IMR-90 (cell line): ENCODE measurements around the gene HPSE2. TPM values are rescaled to one million over a fixed set of nuclear protein-coding genes. Genes with fewer than 3 reads are reported as not detected.

Experiments
- ATAC-seq: fragments of 200-7000 bp; cut with Tn5 transposase; 2 replicates; pipeline ENCODE4 v1.9.1; 2020; ENCODE audit warnings: low read depth, mild to moderate bottlenecking, moderate library complexity
- BruUV-seq: library from RNA; stranded (reverse); fragments of 400-500 nt; replicated peaks from 2 replicates; lab custom pipeline; 2021; lab: Mats Ljungman, UMichigan
- CTCF ChIA-PET: fragments of 300-600 bp; formaldehyde crosslinking; extraction: SDS; loops from one replicate; lab custom pipeline; 2021; ENCODE audit warnings: antibody characterized with exemption; lab: Yijun Ruan, JAX
- POLR2A ChIA-PET: fragments of 300-600 bp; sonication (Branson Sonifier 250); formaldehyde crosslinking; loops from one replicate; lab custom pipeline; 2022; ENCODE audit warnings: antibody characterized with exemption; ENCODE audit not compliant: unreplicated experiment; lab: Charles Lee
- DNase-seq: peaks from one replicate; pipeline ENCODE4 v3.0.0; 2013
- H2AFZ ChIP-seq: replicated peaks from 2 replicates; pipeline ENCODE3; 2013; ENCODE audit warnings: low read length, mild to moderate bottlenecking; ENCODE audit not compliant: poor library complexity
- H2AK5ac ChIP-seq: 2 replicates; pipeline ENCODE4 v1.6.1; 2013; ENCODE audit warnings: low read depth, low read length, inconsistent platforms
- H2AK9ac ChIP-seq: replicated peaks from 2 replicates; pipeline ENCODE3; 2013; ENCODE audit warnings: mild to moderate bottlenecking, low read depth, low read length, moderate library complexity; ENCODE audit not compliant: poor library complexity
- H2BK120ac ChIP-seq: 2 replicates; pipeline ENCODE4 v1.6.1; 2013; ENCODE audit warnings: low read depth, low read length, inconsistent platforms
- H2BK15ac ChIP-seq: 3 replicates; pipeline ENCODE4 v1.6.1; 2013; ENCODE audit warnings: low read depth, low read length, inconsistent platforms
- H2BK20ac ChIP-seq: 2 replicates; pipeline ENCODE4 v1.6.1; 2013; ENCODE audit warnings: low read depth, mild to moderate bottlenecking, inconsistent platforms, low read length, moderate library complexity
- H2BK5ac ChIP-seq: 2 replicates; pipeline ENCODE4 v1.6.1; 2013; ENCODE audit warnings: mild to moderate bottlenecking, low read depth, low read length, inconsistent platforms; ENCODE audit not compliant: poor library complexity, severe bottlenecking
- H3K14ac ChIP-seq: replicated peaks from 2 replicates; pipeline ENCODE4 v1.6.1; 2013; ENCODE audit warnings: low read depth, low read length, inconsistent platforms
- H3K18ac ChIP-seq: 2 replicates; pipeline ENCODE4 v1.6.1; 2013; ENCODE audit warnings: low read depth, low read length, control low read depth
- H3K23ac ChIP-seq: 2 replicates; pipeline ENCODE4 v1.6.1; 2013; ENCODE audit warnings: low read depth, low read length, inconsistent platforms
- H3K27ac ChIP-seq: 2 replicates; pipeline ENCODE4 v1.5.1; 2013; ENCODE audit warnings: mild to moderate bottlenecking, control low read depth, low read length; ENCODE audit not compliant: insufficient read depth
- H3K27me3 ChIP-seq: 2 replicates; pipeline ENCODE4 v1.6.1; 2013; ENCODE audit warnings: low read length; ENCODE audit not compliant: control insufficient read depth, insufficient read depth
- H3K36me3 ChIP-seq: 2 replicates; pipeline ENCODE4 v1.6.1; 2013; ENCODE audit warnings: low read length, mixed read lengths; ENCODE audit not compliant: control insufficient read depth, insufficient read depth
- H3K4ac ChIP-seq: 2 replicates; pipeline ENCODE4 v1.6.1; 2013; ENCODE audit warnings: low read depth, low read length, inconsistent platforms
- H3K4me1 ChIP-seq: 2 replicates; pipeline ENCODE4 v1.6.1; 2013; ENCODE audit warnings: low read length, mixed read lengths; ENCODE audit not compliant: control insufficient read depth, insufficient read depth
- H3K4me2 ChIP-seq: 2 replicates; pipeline ENCODE4 v1.6.1; 2013; ENCODE audit warnings: low read depth, mild to moderate bottlenecking, control low read depth, low read length, moderate library complexity
- H3K4me3 ChIP-seq: 2 replicates; pipeline ENCODE4 v1.5.1; 2013; ENCODE audit warnings: low read depth, mild to moderate bottlenecking, control low read depth, low read length, moderate library complexity; ENCODE audit not compliant: insufficient read depth
- H3K56ac ChIP-seq: 2 replicates; pipeline ENCODE4 v1.6.1; 2013; ENCODE audit warnings: low read length, inconsistent platforms; ENCODE audit not compliant: insufficient read depth; ENCODE audit errors: extremely low read depth
- H3K79me1 ChIP-seq, 2 experiments: 2 replicates each; pipeline ENCODE4 v1.6.1; 2013; ENCODE audit warnings: low read length in 2 of 2, inconsistent platforms in 1 of 2, low read depth in 1 of 2
- H3K9ac ChIP-seq: 2 replicates; pipeline ENCODE4 v1.6.1; 2013; ENCODE audit warnings: low read depth, low read length, control low read depth
- H3K9me1 ChIP-seq: 2 replicates; pipeline ENCODE4 v1.6.1; 2013; ENCODE audit warnings: low read length, inconsistent platforms; ENCODE audit not compliant: insufficient read depth
- H3K9me3 ChIP-seq: 2 replicates; pipeline ENCODE4 v1.6.1; 2013; ENCODE audit warnings: low read length; ENCODE audit not compliant: control insufficient read depth, insufficient read depth
- H4K20me1 ChIP-seq: 2 replicates; pipeline ENCODE4 v1.6.1; 2013; ENCODE audit warnings: low read length, inconsistent platforms; ENCODE audit not compliant: insufficient read depth
- H4K5ac ChIP-seq: 2 replicates; pipeline ENCODE4 v1.6.1; 2013; ENCODE audit warnings: mild to moderate bottlenecking, low read depth, low read length, control low read depth
- H4K8ac ChIP-seq, 2 experiments: 2 replicates each; pipeline ENCODE4 v1.6.1; 2013; ENCODE audit warnings: low read depth in 2 of 2, low read length in 2 of 2, control low read depth in 1 of 2, inconsistent platforms in 1 of 2
- H4K91ac ChIP-seq: 2 replicates; pipeline ENCODE4 v1.6.1; 2013; ENCODE audit warnings: low read depth, low read length, inconsistent platforms; ENCODE audit not compliant: insufficient read depth
- BHLHE40 ChIP-seq: fragments of 150-350 bp; IDR thresholded peaks from 2 replicates; pipeline ENCODE4 v1.6.1; 2016; ENCODE audit warnings: mild to moderate bottlenecking, low read depth, low read length
- CEBPB ChIP-seq: IDR thresholded peaks from 2 replicates; pipeline ENCODE4 v1.6.1; 2012; ENCODE audit warnings: low read depth, low read length, improper control_type of control experiment
- CHD1 ChIP-seq: IDR thresholded peaks from 2 replicates; pipeline ENCODE4 v1.6.1; 2012; ENCODE audit warnings: low read depth, low read length, improper control_type of control experiment
- CTCF ChIP-seq: conservative IDR thresholded peaks from 2 replicates; pipeline ENCODE4 v1.5.1; 2012; ENCODE audit warnings: mild to moderate bottlenecking, low read depth, low read length, improper control_type of control experiment
- ELK1 ChIP-seq: fragments of 150-350 bp; IDR thresholded peaks from 2 replicates; pipeline ENCODE4 v1.6.1; 2016; ENCODE audit warnings: low read depth, mild to moderate bottlenecking, low read length, moderate library complexity, borderline replicate concordance
- FOS ChIP-seq: fragments of 150-350 bp; IDR thresholded peaks from 2 replicates; pipeline ENCODE4 v1.6.1; 2016; ENCODE audit warnings: low read depth, low read length
- MAFK ChIP-seq: IDR thresholded peaks from 2 replicates; pipeline ENCODE4 v1.6.1; 2012; ENCODE audit warnings: low read depth, low read length, improper control_type of control experiment
- MAZ ChIP-seq: IDR thresholded peaks from 2 replicates; pipeline ENCODE4 v1.6.1; 2012; ENCODE audit warnings: low read depth, mild to moderate bottlenecking, low read length, improper control_type of control experiment, moderate library complexity, borderline replicate concordance
- MXI1 ChIP-seq: IDR thresholded peaks from 2 replicates; pipeline ENCODE4 v1.6.1; 2012; ENCODE audit warnings: low read depth, mild to moderate bottlenecking, low read length, moderate library complexity, borderline replicate concordance
- NFE2L2 ChIP-seq: fragments of 150-350 bp; IDR thresholded peaks from 2 replicates; pipeline ENCODE4 v1.6.1; 2016; ENCODE audit warnings: low read depth, mild to moderate bottlenecking, low read length
- POLR2A ChIP-seq: IDR thresholded peaks from 2 replicates; pipeline ENCODE4 v1.6.1; 2012; ENCODE audit warnings: mild to moderate bottlenecking, low read depth, low read length
- RAD21 ChIP-seq: IDR thresholded peaks from 2 replicates; pipeline ENCODE4 v1.6.1; 2012; ENCODE audit warnings: low read length, improper control_type of control experiment
- RCOR1 ChIP-seq: IDR thresholded peaks from 2 replicates; pipeline ENCODE4 v1.6.1; 2012; ENCODE audit warnings: mild to moderate bottlenecking, low read length, improper control_type of control experiment; ENCODE audit not compliant: insufficient replicate concordance
- RFX5 ChIP-seq: IDR thresholded peaks from 2 replicates; pipeline ENCODE4 v1.8.0; 2012; ENCODE audit warnings: low read depth, mild to moderate bottlenecking, low read length, moderate library complexity
- SMC3 ChIP-seq: fragments of 150-350 bp; IDR thresholded peaks from 2 replicates; pipeline ENCODE4 v1.6.1; 2016; ENCODE audit warnings: low read depth, mild to moderate bottlenecking, antibody characterized with exemption, low read length, moderate library complexity
- USF2 ChIP-seq: fragments of 150-350 bp; IDR thresholded peaks from 2 replicates; pipeline ENCODE4 v1.6.1; 2017; ENCODE audit warnings: mild to moderate bottlenecking, antibody characterized with exemption, low read length, low read depth
- WGBS, 2 experiments: methylation state at CpG; one replicate each; pipeline versions ENCODE4 v1.1.5 to v1.1.7; 2013; ENCODE audit warnings: missing lambda C conversion rate in 2 of 2; ENCODE audit not compliant: insufficient read length in 1 of 2; ENCODE audit errors: extremely low coverage in 2 of 2; 5-methylcytosine and 5-hydroxymethylcytosine counted together
- dilution Hi-C: fragments of 300-500 bp; cut with HindIII; formaldehyde crosslinking; loops from one replicate; pipeline ENCODE4 v1.14.3; 2018; ENCODE audit warnings: low sequenced_read_pairs; ENCODE audit not compliant: unreplicated experiment
- in situ Hi-C: fragments of 300-500 bp; cut with MboI; formaldehyde crosslinking; loops from 3 replicates; pipeline ENCODE4 v1.14.3; 2019; ENCODE audit warnings: low sequenced_read_pairs, inconsistent platforms, mixed read lengths
- intact Hi-C: fragments of 100-400 bp; cut with micrococcal nuclease; formaldehyde crosslinking; loops from 2 replicates; pipeline ENCODE4 v1.10.0; 2022
- polyA plus RNA-seq, 3 experiments: library from polyadenylated mRNA; depleted of rRNA; stranded (reverse); fragments of >200 nt; gene quantifications; 2 replicates each; pipeline ENCODE4 v1.2.3, GENCODE V29; 2012; ENCODE audit warnings: low replicate concordance in 1 of 3
- total RNA-seq: library from RNA; depleted of rRNA; stranded (reverse); fragments of >200 nt; gene quantifications from 2 replicates; pipeline ENCODE4 v1.2.3, GENCODE V29; 2012

HPSE2 gene
- total and polyA plus RNA-seq, 2 of the 4 experiments (the other 2 are of a cell fraction) = not detected

- WGBS, 2 experiments = no CpG with 5 or more reads among the region's 22 CpGs
- no peak overlapping the region for H3K4ac ChIP-seq
- H2BK5ac ChIP-seq = no peak overlapping the region
- H3K4me1 ChIP-seq = peaks cover 5% of the 10 kb centered on the region; the same call in 1 of the 2 replicates
- no peaks in the 10 kb centered on the region for H3K9me3 ChIP-seq
- no peak overlapping the region for H3K14ac ChIP-seq
- no peak overlapping the region for H3K9ac ChIP-seq
- no TSS peak for BruUV-seq
- peak overlapping the region; percentile 47 for H2AK9ac ChIP-seq
- no peaks in the 10 kb centered on the region for H3K9me1 ChIP-seq
- no peak overlapping the region for H2AFZ ChIP-seq
- no peak for TF ChIP-seq FOS
- TF ChIP-seq BHLHE40 = no peak
- no peak for TF ChIP-seq MXI1
- no peak for TF ChIP-seq CTCF
- TF ChIP-seq ELK1 = no peak
- no peak for TF ChIP-seq CHD1
- no peak for TF ChIP-seq SMC3
- no peak for TF ChIP-seq USF2
- TF ChIP-seq RAD21 = no peak
- no peak for TF ChIP-seq NFE2L2
- TF ChIP-seq CEBPB = no peak
- no peak for TF ChIP-seq RCOR1
- TF ChIP-seq RFX5 = no peak
- no peak for TF ChIP-seq POLR2A
- TF ChIP-seq MAFK = no peak
- TF ChIP-seq MAZ = no peak
- H2AK5ac ChIP-seq = no peak overlapping the region
- no peaks in the 10 kb centered on the region for H3K27me3 ChIP-seq
- H2BK120ac ChIP-seq = no peak overlapping the region
- peaks cover 48% of the 10 kb centered on the region for H3K36me3 ChIP-seq
- no peak for DNase-seq
- H3K4me3 ChIP-seq = no peak overlapping the region
- peaks cover 0 to 3% of the 10 kb centered on the region in 2 experiments; a peak in 1 of 4 replicates for H3K79me1 ChIP-seq
- ATAC-seq = no peak
- H3K56ac ChIP-seq = no peak overlapping the region
- H3K4me2 ChIP-seq = no peak overlapping the region
- H3K23ac ChIP-seq = no peak overlapping the region
- in situ Hi-C loops = no loop called here
- H4K8ac ChIP-seq = no peak overlapping the region
- dilution Hi-C loops = no loop called here
- ChIA-PET CTCF (no interaction called here), POLR2A (no interaction called here)
- H3K27ac ChIP-seq = no peak overlapping the region
- H4K91ac ChIP-seq = no peak overlapping the region
- H2BK20ac ChIP-seq = no peak overlapping the region
- H4K20me1 ChIP-seq = no peaks in the 10 kb centered on the region
- no peak overlapping the region for H4K5ac ChIP-seq
- intact Hi-C loops = no loop called here
- no peak overlapping the region for H2BK15ac ChIP-seq
- no peak overlapping the region for H3K18ac ChIP-seq
Observed at GRCh38 chr10:98429320-98430072, 806.2 kb downstream of the HPSE2 start.
